H9 (cell line): ENCODE results near the gene SOD3. TPM values are rescaled to one million over a fixed set of nuclear protein-coding genes. Genes with fewer than 3 reads are reported as not detected.

Source experiments
- DNase-seq: peaks from one replicate; pipeline ENCODE4 v3.0.0-alpha.2; 2017
- H2AFZ ChIP-seq: one replicate; pipeline ENCODE4 v1.6.1; 2013; ENCODE audit warnings: mild to moderate bottlenecking, low read length, control low read depth, moderate library complexity
- H2AK5ac ChIP-seq: 2 replicates; pipeline ENCODE4 v1.6.1; 2013; ENCODE audit warnings: low read length, control low read depth, mixed read lengths; ENCODE audit not compliant: insufficient read length
- H2BK120ac ChIP-seq: one replicate; pipeline ENCODE4 v1.6.1; 2013; ENCODE audit warnings: low read depth, mild to moderate bottlenecking, low read length, control low read depth, inconsistent platforms; ENCODE audit not compliant: poor library complexity, severe bottlenecking
- H2BK12ac ChIP-seq: 2 replicates; pipeline ENCODE4 v1.6.1; 2013; ENCODE audit warnings: low read length, control low read depth, mixed read lengths, low read depth; ENCODE audit not compliant: insufficient read length
- H2BK15ac ChIP-seq: 2 replicates; pipeline ENCODE4 v1.6.1; 2013; ENCODE audit warnings: low read depth, low read length, control low read depth
- H2BK20ac ChIP-seq: one replicate; pipeline ENCODE4 v1.6.1; 2013; ENCODE audit warnings: low read depth, mild to moderate bottlenecking, low read length, control low read depth, inconsistent platforms; ENCODE audit not compliant: poor library complexity, severe bottlenecking
- H2BK5ac ChIP-seq: 2 replicates; pipeline ENCODE4 v1.6.1; 2013; ENCODE audit warnings: low read length, control low read depth, mixed read lengths; ENCODE audit not compliant: insufficient read length
- H3K14ac ChIP-seq: 2 replicates; pipeline ENCODE4 v1.6.1; 2013; ENCODE audit warnings: low read length, control low read depth; ENCODE audit not compliant: insufficient read depth
- H3K18ac ChIP-seq: 2 replicates; pipeline ENCODE4 v1.6.1; 2013; ENCODE audit warnings: low read depth, mild to moderate bottlenecking, mixed read lengths, low read length, control low read depth; ENCODE audit not compliant: insufficient read length
- H3K23ac ChIP-seq: 2 replicates; pipeline ENCODE4 v1.6.1; 2013; ENCODE audit warnings: low read length, control low read depth, mixed read lengths, low read depth; ENCODE audit not compliant: insufficient read length
- H3K23me2 ChIP-seq: 2 replicates; pipeline ENCODE4 v1.6.1; 2013; ENCODE audit warnings: low read depth, mild to moderate bottlenecking, mixed read lengths, low read length, control low read depth; ENCODE audit not compliant: insufficient read length, poor library complexity, severe bottlenecking
- H3K27ac ChIP-seq: 2 replicates; pipeline ENCODE4 v1.5.1; 2013; ENCODE audit warnings: low read length, control low read depth, mixed read lengths, low read depth; ENCODE audit not compliant: insufficient read length
- H3K27me3 ChIP-seq: 2 replicates; pipeline ENCODE4 v1.6.1; 2013; ENCODE audit warnings: low read length, control low read depth, inconsistent platforms; ENCODE audit not compliant: insufficient read depth
- H3K4ac ChIP-seq: 2 replicates; pipeline ENCODE4 v1.6.1; 2013; ENCODE audit warnings: low read depth, mild to moderate bottlenecking, control low read depth, inconsistent platforms, low read length, moderate library complexity
- H3K4me1 ChIP-seq: 2 replicates; pipeline ENCODE4 v1.6.1; 2013; ENCODE audit warnings: low read length, control low read depth, inconsistent platforms; ENCODE audit not compliant: insufficient read depth
- H3K4me2 ChIP-seq: 2 replicates; pipeline ENCODE4 v1.6.1; 2013; ENCODE audit warnings: low read length, control low read depth, mixed read lengths; ENCODE audit not compliant: insufficient read length, insufficient read depth
- H3K56ac ChIP-seq: 2 replicates; pipeline ENCODE4 v1.6.1; 2013; ENCODE audit warnings: low read depth, mild to moderate bottlenecking, mixed read lengths, low read length, control low read depth; ENCODE audit not compliant: insufficient read length
- H3K79me1 ChIP-seq: 2 replicates; pipeline ENCODE4 v1.6.1; 2013; ENCODE audit warnings: low read depth, mild to moderate bottlenecking, moderate library complexity, low read length, control low read depth, inconsistent platforms; ENCODE audit not compliant: insufficient read depth, poor library complexity, severe bottlenecking
- H3K79me2 ChIP-seq: 2 replicates; pipeline ENCODE4 v1.6.1; 2013; ENCODE audit warnings: low read length, control low read depth, inconsistent platforms; ENCODE audit not compliant: insufficient read depth
- H3K9ac ChIP-seq: 2 replicates; pipeline ENCODE4 v1.6.1; 2013; ENCODE audit warnings: low read length, control low read depth, mixed read lengths; ENCODE audit not compliant: insufficient read length; ENCODE audit errors: extremely low read depth
- H3K9me3 ChIP-seq: one replicate; pipeline ENCODE4 v1.6.1; 2013; ENCODE audit warnings: low read depth, low read length, inconsistent platforms; ENCODE audit not compliant: control insufficient read depth
- H3T11ph ChIP-seq: one replicate; pipeline ENCODE4 v1.6.1; 2013; ENCODE audit warnings: mild to moderate bottlenecking, low read length, control low read depth, inconsistent platforms
- H4K20me1 ChIP-seq: one replicate; pipeline ENCODE4 v1.6.1; 2013; ENCODE audit not compliant: control insufficient read depth, insufficient read length, insufficient read depth
- H4K5ac ChIP-seq: 2 replicates; pipeline ENCODE4 v1.6.1; 2013; ENCODE audit warnings: low read depth, mild to moderate bottlenecking, mixed read lengths, low read length, control low read depth; ENCODE audit not compliant: insufficient read length
- H4K8ac ChIP-seq: replicated peaks from 2 replicates; pipeline ENCODE4 v1.6.1; 2013; ENCODE audit warnings: low read length, control low read depth, mixed read lengths, low read depth; ENCODE audit not compliant: insufficient read length
- H4K91ac ChIP-seq: 2 replicates; pipeline ENCODE4 v1.6.1; 2013; ENCODE audit warnings: low read depth, mild to moderate bottlenecking, moderate library complexity, mixed read lengths, low read length, control low read depth; ENCODE audit not compliant: insufficient read length
- H3K27ac Mint-ChIP-seq, 3 experiments: 2 replicates in 2 of 3; 3 replicates in 1 of 3; pipeline ENCODE4 v1.8.0; 2020 to 2021; ENCODE audit warnings: mixed read lengths in 3 of 3, mild to moderate bottlenecking in 1 of 3, moderate library complexity in 1 of 3
- H3K27me3 Mint-ChIP-seq: 2 replicates; pipeline ENCODE4 v1.8.0; 2021; ENCODE audit warnings: low read depth, mild to moderate bottlenecking, moderate library complexity, mixed read lengths
- H3K36me3 Mint-ChIP-seq, 3 experiments: 2 replicates in 2 of 3; 3 replicates in 1 of 3; pipeline ENCODE4 v1.8.0; 2020 to 2021; ENCODE audit warnings: low read depth in 3 of 3, mixed read lengths in 3 of 3; ENCODE audit not compliant: insufficient read depth in 1 of 3
- H3K4me1 Mint-ChIP-seq, 2 experiments: 2 replicates each; pipeline ENCODE4 v1.8.0; 2020; ENCODE audit warnings: mixed read lengths in 2 of 2
- H3K4me3 Mint-ChIP-seq, 2 experiments: 2 replicates in 1 of 2; 3 replicates in 1 of 2; pipeline ENCODE4 v1.8.0; 2020 to 2021; ENCODE audit warnings: mild to moderate bottlenecking in 2 of 2, mixed read lengths in 2 of 2, moderate library complexity in 1 of 2
- H3K9me3 Mint-ChIP-seq, 2 experiments: 2 replicates in 1 of 2; 3 replicates in 1 of 2; pipeline ENCODE4 v1.8.0; 2020; ENCODE audit warnings: mild to moderate bottlenecking in 2 of 2, mixed read lengths in 2 of 2, moderate library complexity in 1 of 2
- CTCF ChIP-seq: fragments of 200-600 bp; sonication (generic); conservative IDR thresholded peaks from 3 replicates; pipeline ENCODE4 v1.8.0; 2021; ENCODE audit warnings: antibody characterized with exemption, mild to moderate bottlenecking
- WGBS: extraction: QIAGEN DNeasy Blood & Tissue Kit; methylation state at CpG from one replicate; pipeline ENCODE4 v1.1.7; 2013; ENCODE audit warnings: missing lambda C conversion rate, low lambda C conversion rate, mixed read lengths; ENCODE audit not compliant: insufficient read length; ENCODE audit errors: extremely low coverage; 5-methylcytosine and 5-hydroxymethylcytosine counted together
- total RNA-seq: library from RNA; stranded (reverse); gene quantifications from 2 replicates; pipeline ENCODE4 v1.2.1, GENCODE V29; 2021

SOD3 gene
- total RNA-seq, 1 experiment from 2014 or later = 3.3 TPM

GRCh38 chr4:24783506-24783905 is 11.9 kb upstream of the SOD3 start:
- no peak overlapping the region for H4K8ac ChIP-seq
- no peak overlapping the region for H2BK20ac ChIP-seq
- H3K4me1 ChIP-seq = no peaks in the 10 kb centered on the region
- no peaks in the 10 kb centered on the region for H3K27me3 ChIP-seq
- Mint-ChIP-seq H3K9me3 (peaks cover 12 to 14% of the 10 kb centered on the region in 2 experiments), H3K4me1 (peaks cover 12 to 17% of the 10 kb centered on the region in 2 experiments), H3K36me3 (peaks cover 2 to 15% (median 3%) of the 10 kb centered on the region in 3 experiments; a peak in 5 of 7 replicates), H3K27ac (peak overlapping the region; percentile 1 to 30 (median 5); a peak in 3 of 7 replicates), H3K4me3 (no peak overlapping the region; a peak in 1 of 5 replicates), H3K27me3 (no peaks in the 10 kb centered on the region; the same call in none of the 2 replicates)
- no peak overlapping the region for H2AFZ ChIP-seq
- H3K4me2 ChIP-seq = no peak overlapping the region
- no peak overlapping the region for H4K91ac ChIP-seq
- H3K56ac ChIP-seq = no peak overlapping the region
- no peak overlapping the region for H3K14ac ChIP-seq
- no peak overlapping the region for H3K23ac ChIP-seq
- no peaks in the 10 kb centered on the region for H3K9me3 ChIP-seq
- no peak overlapping the region for H2BK5ac ChIP-seq
- H4K5ac ChIP-seq = no peak overlapping the region
- no peaks in the 10 kb centered on the region for H3K23me2 ChIP-seq
- H3K18ac ChIP-seq = no peak overlapping the region
- no peaks in the 10 kb centered on the region for H3K79me2 ChIP-seq
- H2BK15ac ChIP-seq = no peak overlapping the region
- H3K79me1 ChIP-seq = no peaks in the 10 kb centered on the region
- no peak overlapping the region for H3K4ac ChIP-seq
- H2AK5ac ChIP-seq = no peak overlapping the region
- H2BK12ac ChIP-seq = no peak overlapping the region
- DNase-seq = no peak
- no peak overlapping the region for H2BK120ac ChIP-seq
- no peak overlapping the region for H3K9ac ChIP-seq
- no CpG with 5 or more reads among the region's 3 CpGs for WGBS
- H3K27ac ChIP-seq = no peak overlapping the region
- no peaks in the 10 kb centered on the region for H4K20me1 ChIP-seq
- TF ChIP-seq CTCF = no peak
- H3T11ph ChIP-seq = no peak overlapping the region
